GM13977 (cell line): Measurements from ENCODE around the gene SLC22A23.

Source experiments
- DNase-seq: peaks from one replicate; pipeline ENCODE4 v3.0.0; 2012; ENCODE audit warnings: low spot score
- CTCF ChIP-seq: IDR thresholded peaks from 2 replicates; pipeline ENCODE4 v1.5.1; 2012; ENCODE audit warnings: mild to moderate bottlenecking, control low read depth; ENCODE audit not compliant: insufficient read depth; ENCODE audit errors: extremely low read depth, missing control alignments
- in situ Hi-C: fragments of 300-500 bp; cut with MboI; formaldehyde crosslinking; loops from one replicate; pipeline ENCODE4 v1.12.0; 2022; ENCODE audit warnings: low sequenced_read_pairs, low pct_unique_long_range_greater_than_20kb, mixed read lengths, inconsistent platforms; ENCODE audit not compliant: unreplicated experiment

Gene SLC22A23

GRCh38 chr6:3473773-3474172 lies 16.9 kb upstream of the SLC22A23 start:
- in situ Hi-C loops: no loop called here

GRCh38 chr6:3471711-3472110 lies 14.9 kb upstream of the SLC22A23 start:
- in situ Hi-C loops: no loop called here
- TF ChIP-seq CTCF: no peak
- no peak for DNase-seq

More at GRCh38 chr6:3473773-3474172, 16.9 kb upstream of the SLC22A23 start:
- TF ChIP-seq CTCF: no peak
- no peak for DNase-seq

- in situ Hi-C loops: no loop called here
- DNase-seq: no peak
Observed at GRCh38 chr6:3471286-3471685, 14.4 kb upstream of the SLC22A23 start.

GRCh38 chr6:3468585-3468984 lies 11.7 kb upstream of the SLC22A23 start:
- DNase-seq: no peak
- in situ Hi-C loops: no loop called here
- no peak for TF ChIP-seq CTCF

More at GRCh38 chr6:3471286-3471685, 14.4 kb upstream of the SLC22A23 start:
- TF ChIP-seq CTCF: no peak

GRCh38 chr6:3467996-3468395 lies 11.1 kb upstream of the SLC22A23 start:
- in situ Hi-C loops: no loop called here
- no peak for TF ChIP-seq CTCF
- no peak for DNase-seq

- TF ChIP-seq CTCF: no peak
- no peak for DNase-seq
- in situ Hi-C loops: no loop called here
Observed at GRCh38 chr6:3466488-3467219, 9.8 kb upstream of the SLC22A23 start.
